Cerebellar cortex (tissue), 1 donor: Measurements from ENCODE around the gene ALDOA.

Source experiments
- DNase-seq: peaks from one replicate; pipeline ENCODE4 v3.0.0-alpha.2; 2015; ENCODE audit warnings: low spot score

Gene ALDOA

DNA sequence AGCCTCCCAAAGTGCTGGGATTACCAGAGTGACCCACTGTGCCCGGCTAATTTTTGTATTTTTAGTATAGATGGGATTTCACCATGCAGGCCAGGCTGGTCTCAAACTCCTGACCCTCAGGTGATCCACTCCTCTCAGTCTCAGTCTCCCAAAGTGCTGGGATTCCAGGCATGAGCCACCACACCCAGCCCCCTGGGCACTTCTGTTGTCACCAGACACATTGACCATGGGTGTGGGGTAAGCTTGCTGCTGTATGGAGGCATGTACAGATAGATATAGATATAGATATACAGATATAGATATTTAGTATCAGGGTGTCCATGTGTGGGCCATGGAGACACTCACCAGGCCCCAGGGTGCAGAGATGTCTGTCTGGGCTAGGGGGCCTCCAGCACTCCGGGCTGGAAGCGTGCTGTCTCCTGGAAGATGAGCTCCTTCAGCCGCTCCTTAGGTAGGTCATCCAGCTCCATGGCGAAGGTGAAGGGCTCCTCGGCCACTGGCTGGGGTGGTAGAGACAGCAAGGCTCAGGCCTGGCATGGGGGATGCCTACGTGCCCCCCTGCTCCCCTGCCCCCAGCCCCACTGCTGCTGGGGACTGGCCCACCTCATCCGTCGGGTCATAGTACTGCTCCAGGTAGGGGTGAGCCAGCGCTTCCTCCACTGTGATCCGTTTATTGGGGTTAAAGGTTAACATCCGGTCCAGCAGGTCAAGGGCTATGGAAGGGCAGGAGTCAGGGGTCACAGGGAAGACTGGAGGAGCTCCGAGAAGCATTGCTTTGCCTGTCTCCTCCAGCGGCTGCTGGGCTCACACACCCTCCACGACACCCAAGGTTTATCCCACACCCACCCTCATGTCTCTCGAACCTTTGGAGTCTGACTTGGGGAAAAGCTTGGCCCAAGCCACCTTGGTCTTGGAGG is 51.0 kb downstream of the ALDOA start:
- DNase-seq, result no peak

DNA sequence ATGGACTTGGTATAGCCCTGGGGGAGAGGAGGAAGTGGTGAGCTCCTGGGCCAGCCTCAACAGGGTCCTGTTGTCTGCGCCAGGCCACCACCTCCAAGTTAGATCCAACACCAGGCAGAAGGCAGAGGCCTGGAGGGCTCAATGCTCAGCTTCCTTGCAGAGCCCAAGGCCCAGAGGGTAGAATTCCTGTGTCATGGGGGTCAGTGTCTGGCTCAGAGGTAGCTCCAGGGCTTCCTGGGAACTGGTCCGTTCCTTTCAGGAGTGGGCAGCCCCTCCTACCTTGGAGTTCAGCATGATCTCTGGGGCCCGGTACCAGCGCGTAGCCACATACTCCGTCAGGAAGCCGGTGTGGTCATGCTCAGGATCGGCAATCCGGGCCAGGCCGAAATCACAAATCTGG is 52.2 kb downstream of the ALDOA start:
- DNase-seq, result no peak

DNA sequence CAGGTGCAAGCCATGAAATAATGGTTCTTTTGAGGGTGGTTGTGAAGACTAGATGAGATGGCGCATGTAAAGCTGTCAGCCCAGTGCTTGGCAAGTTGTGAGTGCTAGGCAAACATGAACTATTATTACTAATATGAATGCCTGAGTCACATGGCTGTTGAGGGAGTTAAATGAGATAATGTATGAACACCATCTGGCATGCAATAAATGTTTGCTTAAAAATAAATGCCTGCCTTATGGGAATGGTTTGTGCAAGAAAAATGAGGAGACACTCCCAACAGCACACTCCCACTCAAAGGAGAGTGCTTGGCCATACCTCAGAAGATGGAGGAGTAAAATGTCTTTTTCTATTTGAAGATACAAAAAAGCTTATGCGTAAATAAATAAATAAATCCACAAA is 53.9 kb downstream of the ALDOA start:
- DNase-seq, result no peak
